Measurements from ENCODE around the gene RNASE13. TPM values are rescaled to one million over a fixed set of nuclear protein-coding genes. Genes with fewer than 3 reads are reported as not detected.
"Not testable (repeated sequence)": the region's sequence is repeated elsewhere in the genome, so short reads cannot be mapped to it uniquely, and the experiment has no call there.

RNASE13 gene
- polyA plus RNA-seq, 3 donors: 0.36 to 0.51 (median 0.38) TPM

DNA sequence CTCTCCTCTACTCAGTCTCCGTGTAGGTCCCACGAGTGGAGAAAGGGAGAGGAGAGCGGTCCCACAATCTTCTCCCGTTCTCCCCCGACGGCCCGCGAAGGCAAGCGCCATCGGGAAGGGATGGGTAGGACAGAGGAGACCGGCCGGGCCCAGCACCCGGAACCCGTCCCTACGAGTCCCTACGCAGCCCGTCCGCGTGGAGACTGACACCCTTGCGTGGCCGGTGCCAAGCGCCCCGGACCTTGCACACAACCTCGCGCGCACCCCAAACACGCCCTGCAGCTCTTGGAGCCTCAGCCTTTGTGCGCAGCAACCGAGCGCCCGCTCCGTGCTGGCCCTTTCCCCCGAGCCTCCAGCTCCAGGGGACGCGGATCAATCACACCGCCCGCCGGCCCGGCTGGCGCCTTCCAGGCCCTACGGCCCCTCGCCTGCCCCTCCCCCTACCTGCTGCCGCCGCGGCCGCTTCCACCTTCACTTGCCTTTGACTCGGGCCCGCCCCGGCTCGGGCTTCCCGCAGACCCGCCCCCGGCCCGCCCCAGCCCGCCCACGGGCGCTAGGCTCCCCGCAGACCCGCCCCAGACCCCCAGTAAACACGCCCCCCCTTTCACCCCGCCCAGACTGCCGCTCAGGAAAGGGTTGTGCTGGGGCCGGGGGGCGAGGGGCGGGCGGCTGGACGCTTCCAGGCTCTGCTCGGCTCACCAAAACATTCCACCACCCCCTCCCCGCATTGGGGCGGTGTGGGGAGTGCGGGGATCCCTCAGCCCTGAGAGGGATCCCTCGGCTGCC lies 9.8 kb downstream of the RNASE13 start, which contains the start of gene NDRG2:
Gene NDRG2, minus strand, starts transcription at position 477 of the 786 bp plus-strand sequence. CDS start 1,746 bp downstream, outside the sequence.
- DNase-seq (ENCODE audit: low read depth in 3 of 3, low spot score in 2 of 3): no peak

DNA sequence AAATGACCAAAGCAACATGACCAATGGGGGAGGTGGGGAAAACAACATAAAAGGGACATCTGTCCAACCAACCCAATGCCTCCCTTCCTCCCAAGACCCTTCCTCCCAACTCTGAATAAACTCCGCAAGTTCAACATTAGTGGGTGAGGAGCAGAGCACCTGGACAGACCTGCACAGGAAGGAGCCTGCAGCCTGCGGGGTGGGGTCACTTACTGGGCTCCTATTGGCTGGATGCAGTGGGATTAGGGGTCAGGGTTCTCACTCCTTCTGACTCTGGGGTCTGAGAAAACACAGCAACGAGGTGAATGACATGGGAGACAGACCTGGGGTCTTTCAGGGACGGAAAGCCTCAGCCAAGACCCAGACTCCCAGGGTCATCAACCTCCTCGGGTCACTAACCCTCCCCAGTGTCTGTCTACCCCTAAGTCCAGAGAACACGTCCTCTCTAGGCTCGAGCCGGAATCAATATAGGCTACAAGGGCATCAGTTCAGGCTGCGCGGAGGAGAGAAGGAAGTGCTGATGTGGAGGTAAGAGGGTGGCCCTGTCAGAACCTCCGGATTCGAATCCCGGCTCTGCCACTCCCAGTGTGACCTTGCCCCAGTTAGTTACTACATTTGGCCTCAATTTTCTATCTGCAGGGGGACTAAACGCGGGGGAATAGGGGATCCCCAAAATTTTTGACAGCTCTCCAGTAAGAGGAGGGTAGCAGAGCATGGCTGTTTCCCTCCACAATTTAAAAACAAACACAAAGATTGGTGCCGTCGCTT lies 10.6 kb downstream of the RNASE13 start:
- DNase-seq (ENCODE audit: low read depth in 3 of 3, low spot score in 2 of 3): no peak

DNA sequence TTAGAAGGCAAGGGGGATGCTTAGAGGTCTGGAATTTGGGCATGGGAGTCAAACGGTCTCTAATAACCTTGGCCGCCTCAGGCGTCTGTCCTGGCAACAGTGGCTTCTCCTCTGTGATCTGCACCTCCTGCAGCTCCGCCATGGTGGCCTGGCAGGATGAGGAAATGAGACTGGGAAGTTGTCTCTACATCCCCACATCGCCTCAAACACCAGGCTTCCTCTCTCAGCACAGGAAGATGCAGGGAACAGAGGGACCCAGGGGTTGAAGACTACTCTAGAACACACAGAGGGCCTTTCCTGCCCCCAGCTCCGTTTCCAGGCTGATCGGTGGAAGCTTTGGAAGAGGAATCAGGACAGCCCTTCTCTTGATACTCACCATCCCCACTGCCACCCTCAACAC lies 11.4 kb downstream of the RNASE13 start:
- DNase-seq (ENCODE audit: low read depth in 3 of 3, low spot score in 2 of 3): no peak

DNA sequence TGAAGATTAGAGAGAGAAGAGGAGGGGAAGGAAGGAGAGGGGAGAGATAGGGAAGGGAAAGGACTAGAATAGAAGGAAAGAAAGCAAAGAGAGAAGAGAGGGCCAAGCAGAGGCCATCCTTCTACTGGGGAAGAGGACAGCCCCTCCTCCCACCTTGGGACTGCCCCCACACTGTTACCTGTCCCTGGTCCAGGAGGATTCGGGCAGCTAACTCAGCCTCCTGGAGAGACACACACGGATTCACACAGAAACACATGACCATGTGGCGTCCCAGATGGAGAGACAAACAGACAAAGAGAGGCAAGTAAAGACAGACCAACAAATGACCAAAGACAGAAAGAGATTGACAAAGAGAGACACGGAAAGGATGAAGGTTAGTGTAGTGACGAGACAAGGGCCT lies 11.9 kb downstream of the RNASE13 start:
- no peak for DNase-seq (ENCODE audit: low read depth in 3 of 3, low spot score in 2 of 3)

DNA sequence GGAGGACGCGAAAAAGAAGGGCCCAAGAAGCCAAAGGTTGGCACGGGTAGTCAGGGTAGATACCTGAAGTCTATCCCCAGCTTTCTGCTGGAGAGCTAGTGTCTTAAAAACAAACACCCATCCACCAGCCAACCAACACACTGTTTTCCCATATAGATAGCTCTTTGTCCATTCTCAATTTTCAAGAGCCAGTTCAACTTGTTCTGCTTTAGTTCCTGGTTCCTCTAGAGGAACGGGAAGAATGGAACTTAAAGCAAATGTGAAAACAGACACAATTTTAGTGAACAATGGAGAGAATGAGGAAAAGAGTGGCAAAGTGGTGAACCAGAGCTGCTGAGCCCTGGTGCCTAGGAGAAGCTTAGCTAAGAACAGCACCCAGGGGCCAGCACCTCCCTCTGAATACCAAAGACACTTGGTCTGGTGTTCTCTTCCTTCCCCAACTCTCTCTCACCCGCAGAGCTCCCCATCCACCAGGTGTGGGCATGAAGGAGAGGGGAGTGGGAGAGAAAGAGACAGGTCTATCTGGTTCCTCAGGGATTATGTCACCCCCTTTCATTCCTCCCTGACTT lies 13.5 kb downstream of the RNASE13 start:
- DNase-seq (ENCODE audit: low read depth in 3 of 3, low spot score in 2 of 3): no peak

DNA sequence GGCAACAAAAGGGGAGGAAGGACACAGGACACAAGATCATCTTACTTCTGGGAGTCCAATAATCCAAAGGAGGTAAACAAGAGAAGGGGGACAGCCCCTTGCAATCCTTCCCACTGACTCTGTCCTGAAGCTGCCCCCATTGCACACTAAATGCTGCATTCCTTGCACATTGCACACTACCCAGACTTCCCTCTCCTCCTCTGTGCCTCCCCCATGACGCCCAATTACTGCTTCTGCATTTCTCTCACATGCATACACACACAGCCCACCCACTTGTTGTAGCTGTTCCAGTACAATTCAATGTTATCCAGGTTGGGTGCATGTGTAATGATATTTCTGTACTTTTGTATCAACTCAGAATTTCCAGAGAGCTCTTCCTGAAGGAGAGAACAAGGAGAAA lies 15.2 kb downstream of the RNASE13 start:
- DNase-seq (ENCODE audit: low read depth in 3 of 3, low spot score in 2 of 3): no peak

DNA sequence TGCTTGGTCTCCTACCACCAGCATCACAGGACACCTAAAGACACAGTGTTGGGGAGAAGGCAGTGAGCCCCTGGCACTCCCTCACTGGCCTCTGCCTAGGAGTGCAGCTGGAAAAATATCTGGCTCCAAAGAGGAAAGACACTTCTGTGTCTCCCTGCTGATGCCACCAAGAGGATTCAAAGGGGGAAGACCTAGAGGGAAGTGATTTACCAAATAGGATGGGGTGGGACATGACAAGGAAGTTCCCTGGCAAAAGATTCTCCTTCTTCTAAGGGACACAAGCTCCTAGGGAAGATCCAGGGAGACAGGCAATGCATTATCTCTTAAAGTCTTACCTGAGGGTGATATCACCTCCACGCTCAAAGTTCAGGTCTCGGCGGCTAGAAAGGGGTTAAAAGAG lies 15.8 kb downstream of the RNASE13 start:
- no peak for DNase-seq (ENCODE audit: low read depth in 3 of 3, low spot score in 2 of 3)

DNA sequence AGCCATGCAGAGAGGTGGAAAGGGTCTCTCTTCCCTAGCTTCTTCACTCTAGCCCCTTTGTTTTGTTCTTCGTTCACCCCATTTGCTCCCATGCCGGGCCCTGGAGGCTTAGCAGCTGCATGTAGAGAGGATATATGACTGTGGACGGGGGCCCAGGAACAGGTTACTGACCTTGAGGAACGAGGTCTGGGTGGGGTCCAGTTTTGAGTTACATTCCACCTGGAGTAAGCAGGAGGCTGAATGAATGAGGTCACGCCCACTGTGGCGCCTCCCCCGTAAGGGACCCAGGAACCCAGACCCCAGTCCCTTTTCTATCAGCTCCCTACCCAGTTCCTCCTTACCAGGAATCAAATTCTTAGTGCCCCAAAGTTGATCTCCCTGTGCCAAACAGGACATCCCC lies 16.3 kb downstream of the RNASE13 start:
- no peak for DNase-seq (ENCODE audit: low read depth in 3 of 3, low spot score in 2 of 3)

DNA sequence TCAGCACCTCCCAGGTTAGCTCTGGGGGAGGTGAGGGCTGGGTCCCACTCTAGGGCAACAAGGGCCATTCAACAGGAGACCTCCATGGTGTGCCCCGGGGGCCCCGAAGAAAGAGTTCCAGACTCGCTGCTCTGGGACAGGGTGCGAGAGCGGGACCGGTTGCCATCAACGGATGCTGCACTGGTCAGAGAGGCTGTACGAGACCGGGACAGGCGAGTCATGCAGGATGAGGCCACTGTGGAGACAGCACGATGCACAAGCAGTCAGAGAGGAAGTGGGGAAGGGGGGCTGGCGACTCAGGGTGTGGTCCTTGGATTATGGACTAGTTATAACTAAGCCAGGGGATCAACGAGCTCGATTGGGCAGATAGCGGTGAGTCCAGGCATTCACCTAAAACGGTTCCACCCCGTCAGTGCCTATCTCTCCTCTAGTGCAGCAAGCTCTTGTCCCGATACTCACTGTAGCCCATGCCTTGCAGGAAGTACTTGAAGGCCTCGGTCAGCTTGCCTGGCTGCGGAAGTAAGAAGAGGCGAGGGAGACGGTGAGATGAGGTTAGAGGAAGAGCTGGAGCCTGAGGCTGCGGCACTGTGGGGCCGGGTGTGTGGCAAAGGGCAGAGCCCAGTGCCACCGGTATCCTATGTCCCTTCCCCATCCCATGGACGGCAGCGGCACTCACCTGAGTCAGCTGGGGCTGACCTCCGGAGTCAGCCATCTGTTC lies 16.9 kb downstream of the RNASE13 start:
- no peak for DNase-seq (ENCODE audit: low read depth in 3 of 3, low spot score in 2 of 3)

DNA sequence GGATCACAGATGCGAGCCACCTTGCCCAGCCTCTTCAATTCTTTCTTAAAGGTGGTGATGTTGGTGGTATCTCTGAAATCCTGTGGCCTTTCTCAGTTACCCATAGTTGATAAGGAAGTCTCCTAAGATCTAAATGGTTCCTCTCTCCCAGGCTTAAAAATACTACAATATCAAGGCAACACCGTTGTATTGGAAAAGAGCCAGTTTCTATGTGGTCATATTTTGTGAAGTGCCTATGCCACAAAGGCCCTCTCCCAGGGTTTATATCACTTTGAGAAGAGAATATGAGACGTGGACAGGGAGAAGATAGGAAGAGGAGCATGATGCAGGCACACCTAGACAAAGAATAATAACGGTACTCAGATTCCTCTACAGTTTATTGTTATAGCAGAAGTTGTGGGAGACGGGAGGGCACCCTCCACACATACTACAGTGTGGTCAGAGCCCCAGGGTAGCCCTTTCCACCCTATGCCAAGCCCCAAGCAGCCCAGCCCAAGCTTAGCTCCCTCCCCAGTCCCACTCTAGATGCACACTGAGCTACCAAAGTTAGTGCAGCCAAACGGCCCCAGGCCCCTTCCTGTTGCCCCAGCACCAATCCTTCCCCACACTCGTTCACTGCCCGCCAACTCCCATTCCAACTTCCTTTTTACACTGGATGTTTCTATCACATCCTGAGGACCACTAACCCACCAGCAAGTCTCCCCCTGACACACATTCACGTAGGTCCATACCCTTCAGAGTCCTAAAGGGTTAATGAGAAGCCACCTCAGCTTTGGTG lies 18.0 kb downstream of the RNASE13 start:
- DNase-seq (ENCODE audit: low read depth in 3 of 3, low spot score in 2 of 3): no peak

DNA sequence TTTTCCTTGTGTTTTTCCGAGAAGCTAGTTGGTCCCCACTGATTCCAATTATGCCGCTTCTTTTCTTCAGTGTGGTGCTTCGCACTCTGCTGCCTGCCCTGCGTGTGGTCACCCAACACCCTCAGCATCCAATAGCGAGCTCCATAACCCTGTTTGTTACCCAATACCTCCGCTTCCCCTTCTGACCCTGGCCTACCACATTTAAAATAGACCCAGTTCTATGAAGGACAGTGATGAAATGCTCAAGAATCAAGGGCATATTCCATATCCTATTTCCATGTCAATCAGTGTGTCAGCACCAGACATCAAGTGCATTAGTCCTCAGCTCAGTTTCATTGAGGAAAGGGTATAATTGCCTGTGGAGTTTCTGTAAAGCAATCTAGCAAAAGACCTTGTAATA lies 19.3 kb downstream of the RNASE13 start:
- DNase-seq (ENCODE audit: low read depth in 3 of 3, low spot score in 2 of 3): no peak

DNA sequence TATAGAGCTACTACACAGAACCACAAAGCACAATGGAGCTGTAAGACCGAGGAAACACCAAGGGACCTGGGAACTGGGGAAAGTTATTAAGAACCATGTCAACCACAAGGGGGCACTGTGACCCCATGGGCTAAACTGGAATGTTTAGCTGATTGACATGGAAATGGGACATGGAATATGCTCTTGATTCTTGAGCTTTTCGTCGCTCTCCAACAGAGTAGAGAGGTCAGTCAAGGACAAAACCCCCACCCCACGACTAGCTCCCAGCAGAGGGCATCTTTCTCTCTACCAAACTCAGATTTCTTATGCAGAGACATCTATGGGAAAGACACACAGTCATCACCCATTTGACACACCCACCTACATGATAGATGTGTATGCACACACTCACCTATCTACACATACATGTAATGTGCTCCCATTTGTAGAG lies 19.8 kb downstream of the RNASE13 start:
- peak; percentile 85 to 91 (median 86) for DNase-seq (ENCODE audit: low read depth in 3 of 3, low spot score in 2 of 3)

DNA sequence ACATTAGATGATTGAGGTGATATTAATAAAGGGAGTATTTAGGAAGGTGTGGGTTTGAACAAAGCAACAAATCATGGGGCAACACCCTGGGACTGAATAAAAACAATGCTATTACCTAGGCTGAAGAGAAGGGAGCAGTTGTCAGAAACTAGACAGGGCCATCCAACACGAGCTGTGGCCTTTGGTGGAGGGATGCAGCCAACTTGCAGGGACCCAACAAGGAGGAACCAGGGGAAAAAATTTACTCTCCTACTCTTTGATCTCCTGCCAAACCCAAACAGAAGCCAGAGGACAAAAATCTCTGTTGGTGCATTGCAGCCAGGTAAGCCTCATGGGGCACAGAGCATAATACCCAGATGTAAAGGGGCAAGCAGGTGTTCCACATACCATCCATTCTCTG lies 23.5 kb downstream of the RNASE13 start:
- no peak for DNase-seq (ENCODE audit: low read depth in 3 of 3, low spot score in 2 of 3)

DNA sequence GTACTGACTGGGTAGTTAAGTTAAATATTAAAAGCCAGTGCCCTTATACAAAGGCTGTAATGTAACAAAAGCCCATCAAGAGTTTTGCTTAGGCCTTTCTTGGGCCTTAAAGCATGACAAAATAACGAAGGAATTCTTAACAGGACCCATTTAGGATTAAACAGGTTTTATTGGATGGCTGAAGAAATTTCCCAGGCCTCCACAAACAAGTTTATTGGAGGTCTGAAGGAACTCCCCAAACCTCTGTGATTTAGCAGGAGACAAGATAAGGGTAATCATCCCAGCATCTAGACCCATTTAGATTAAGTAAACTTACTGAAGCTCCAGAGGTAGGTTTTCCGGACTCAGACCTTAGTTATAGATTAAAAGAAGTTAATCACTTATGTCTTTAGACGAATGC lies 24.9 kb downstream of the RNASE13 start:
- DNase-seq (ENCODE audit: low read depth in 3 of 3, low spot score in 2 of 3): not testable (repeated sequence)

DNA sequence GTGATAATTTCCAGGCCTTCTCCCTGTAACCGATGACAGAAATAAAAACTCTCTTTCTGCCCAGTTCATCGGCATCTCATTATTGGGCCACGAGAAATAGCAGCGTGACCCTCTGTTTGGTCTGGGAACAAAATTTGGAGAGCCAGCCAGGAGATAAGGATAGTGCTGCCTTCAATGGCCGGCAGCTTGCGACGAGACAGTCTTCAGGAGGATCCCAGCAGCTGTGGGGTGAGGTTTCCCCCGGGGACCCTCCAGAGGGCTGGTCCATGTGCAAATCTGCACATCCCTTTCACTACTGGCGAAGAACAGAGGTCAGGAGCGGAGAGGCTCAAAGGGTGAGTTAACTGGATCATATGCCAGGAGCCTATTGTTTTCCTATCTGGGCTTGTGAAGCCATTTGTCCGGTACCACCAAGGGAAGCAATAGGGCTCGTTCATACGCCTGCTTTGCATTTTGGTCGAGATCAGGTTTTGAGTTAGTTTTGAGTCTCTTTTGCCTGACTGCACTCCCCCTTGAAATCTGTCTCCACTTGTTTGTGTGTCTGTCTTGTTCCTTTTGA lies 30.7 kb downstream of the RNASE13 start:
- DNase-seq (ENCODE audit: low read depth in 3 of 3, low spot score in 2 of 3): no peak

DNA sequence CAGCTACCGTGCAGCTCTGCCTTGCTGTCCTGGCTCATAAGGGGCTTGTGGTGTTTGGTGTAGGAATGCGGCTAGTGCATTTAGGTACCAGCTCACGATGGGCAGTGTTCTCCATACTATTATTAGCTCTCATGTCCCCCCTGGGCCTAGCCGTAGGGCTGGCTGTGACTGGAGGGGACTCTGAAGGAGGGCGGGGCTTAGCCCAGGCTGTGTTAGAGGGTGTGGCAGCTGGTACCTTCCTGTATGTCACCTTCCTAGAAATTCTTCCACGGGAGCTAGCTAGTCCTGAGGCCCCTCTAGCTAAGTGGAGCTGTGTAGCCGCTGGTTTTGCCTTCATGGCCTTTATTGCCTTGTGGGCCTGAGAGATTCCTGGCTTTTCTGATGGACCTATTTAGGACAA lies 33.4 kb downstream of the RNASE13 start:
- DNase-seq (ENCODE audit: low read depth in 3 of 3, low spot score in 2 of 3): no peak

DNA sequence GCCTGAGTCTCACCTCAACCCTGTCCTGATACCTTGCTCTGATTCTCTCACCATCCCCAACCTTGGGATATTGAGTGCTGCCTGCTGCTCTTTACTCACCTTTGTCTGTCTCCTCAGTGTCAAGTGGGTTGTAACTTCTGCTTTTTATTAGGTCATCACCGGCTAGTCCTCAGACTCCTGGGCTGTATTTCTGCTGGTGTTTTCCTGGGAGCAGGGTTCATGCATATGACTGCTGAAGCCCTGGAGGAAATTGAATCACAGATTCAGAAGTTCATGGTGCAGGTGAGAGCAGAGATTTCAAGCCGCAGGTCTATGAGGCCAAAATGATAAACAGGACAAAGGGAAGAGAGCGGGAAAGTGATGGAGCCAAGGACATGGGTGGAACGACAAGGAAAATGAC lies 35.0 kb downstream of the RNASE13 start:
- no peak for DNase-seq (ENCODE audit: low read depth in 3 of 3, low spot score in 2 of 3)

DNA sequence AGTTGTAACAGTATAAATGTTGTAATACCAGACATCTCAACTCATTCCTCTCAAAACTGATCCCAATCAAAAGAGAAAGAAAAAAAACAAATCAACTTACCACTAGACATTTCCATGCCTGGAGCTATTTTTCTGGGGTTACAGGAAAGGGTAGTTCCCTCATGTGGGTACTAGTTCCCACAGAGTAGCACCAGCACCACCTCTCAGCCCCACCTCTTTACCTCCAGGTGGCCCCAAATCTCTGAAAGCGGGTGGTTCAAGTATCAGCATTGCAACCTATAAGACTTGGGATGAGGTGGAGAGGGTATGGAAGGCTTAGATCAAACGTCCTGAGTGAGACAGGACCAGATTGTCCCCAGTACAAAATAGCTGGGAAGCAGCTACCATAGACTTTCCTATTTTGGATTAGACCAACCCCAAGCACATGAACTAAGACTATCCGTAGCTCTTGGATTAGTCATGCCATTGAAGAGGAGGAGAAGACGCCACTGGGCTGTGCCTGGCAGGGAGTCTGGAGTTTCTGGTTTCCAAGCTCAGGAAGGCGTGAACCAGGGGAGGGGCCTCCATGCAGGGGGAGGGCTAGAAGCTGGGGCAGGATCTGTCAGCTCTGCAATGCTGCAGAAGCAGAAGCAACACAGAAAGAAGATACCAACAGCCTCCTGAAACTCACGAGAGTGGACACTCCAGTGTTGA lies 35.8 kb downstream of the RNASE13 start, which contains the start of gene SLC39A2:
Gene SLC39A2, plus strand, starts transcription at position 620 of the 693 bp plus-strand sequence. CDS start 154 bp downstream, outside the sequence.
- DNase-seq (ENCODE audit: low read depth in 3 of 3, low spot score in 2 of 3): no peak

DNA sequence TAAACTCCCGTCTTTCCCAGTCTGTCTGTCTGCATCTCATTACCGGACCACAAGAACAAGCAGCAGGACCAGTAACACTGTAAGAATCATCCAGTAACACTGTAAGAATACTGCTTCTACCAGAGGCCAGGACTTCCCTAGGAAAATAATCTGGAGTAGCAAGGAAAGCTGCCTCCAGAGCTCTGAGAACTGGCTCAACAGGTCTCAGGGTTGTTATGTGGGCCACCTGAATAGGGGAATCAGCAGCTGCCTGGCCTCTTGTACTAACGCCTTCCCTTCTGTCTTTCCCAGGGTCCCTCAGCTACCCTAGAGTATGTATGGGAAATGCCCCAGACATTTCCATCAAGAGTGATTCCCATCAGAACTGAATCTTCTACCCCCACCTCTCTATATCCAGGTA lies 36.5 kb downstream of the RNASE13 start:
- no peak for DNase-seq (ENCODE audit: low read depth in 3 of 3, low spot score in 2 of 3)
